Stimulated activated CD4-positive, alpha-beta T cell treated with anti-CD3 and anti-CD28 coated beads, Interleukin-15, amount 100 ng/mL, for 1 hour (primary cell): Measurements from ENCODE around the gene TLE1.
"Not testable (repeated sequence)": the region's sequence is repeated elsewhere in the genome, so short reads cannot be mapped to it uniquely, and the experiment has no call there.

Source experiments
- DNase-seq, 2 donors: peaks; one replicate each; pipeline ENCODE4 v3.0.0-alpha.2; 2020; ENCODE audit warnings: low read depth in 1 of 2, low spot score in 1 of 2

Gene TLE1

GRCh38 chr9:81601639-81602623 is 87.4 kb downstream of the TLE1 start:
- DNase-seq = no peak

GRCh38 chr9:81600631-81601030 is 88.7 kb downstream of the TLE1 start:
- no peak for DNase-seq

GRCh38 chr9:81599837-81600236 is 89.5 kb downstream of the TLE1 start:
- no peak for DNase-seq

GRCh38 chr9:81598811-81599210 is 90.5 kb downstream of the TLE1 start:
- no peak for DNase-seq

- no peak for DNase-seq
Measured at GRCh38 chr9:81598123-81598497, 91.2 kb downstream of the TLE1 start.

- no peak for DNase-seq
Measured at GRCh38 chr9:81597419-81598122, 91.8 kb downstream of the TLE1 start.

- DNase-seq = no peak
Measured at GRCh38 chr9:81596679-81597418, 92.5 kb downstream of the TLE1 start.

- DNase-seq = no peak
Measured at GRCh38 chr9:81595887-81596543, 93.3 kb downstream of the TLE1 start.

GRCh38 chr9:81595293-81595692 is 94.1 kb downstream of the TLE1 start:
- DNase-seq = not testable (repeated sequence)

GRCh38 chr9:81594415-81594814 is 94.9 kb downstream of the TLE1 start:
- DNase-seq = no peak

- no peak for DNase-seq
Measured at GRCh38 chr9:81592887-81593266, 96.5 kb downstream of the TLE1 start.

GRCh38 chr9:81591791-81592190 is 97.6 kb downstream of the TLE1 start:
- DNase-seq = no peak

- no peak for DNase-seq
Measured at GRCh38 chr9:81590688-81591087, 98.7 kb downstream of the TLE1 start.

GRCh38 chr9:81589819-81590218 is 99.5 kb downstream of the TLE1 start:
- DNase-seq = no peak

- no peak for DNase-seq
Measured at GRCh38 chr9:81589392-81589791, 100.0 kb downstream of the TLE1 start.

- DNase-seq = no peak
Measured at GRCh38 chr9:81588148-81588871, 101.0 kb downstream of the TLE1 start.

- no peak for DNase-seq
Measured at GRCh38 chr9:81586786-81587185, 102.6 kb downstream of the TLE1 start.

GRCh38 chr9:81585191-81585763 is 104.1 kb downstream of the TLE1 start:
- DNase-seq = no peak

- no peak for DNase-seq
Measured at GRCh38 chr9:81584099-81584498, 105.2 kb downstream of the TLE1 start.

GRCh38 chr9:81581986-81582385 is 107.4 kb downstream of the TLE1 start:
- no peak for DNase-seq
